ENCODE results near the gene CXorf65.

DNA sequence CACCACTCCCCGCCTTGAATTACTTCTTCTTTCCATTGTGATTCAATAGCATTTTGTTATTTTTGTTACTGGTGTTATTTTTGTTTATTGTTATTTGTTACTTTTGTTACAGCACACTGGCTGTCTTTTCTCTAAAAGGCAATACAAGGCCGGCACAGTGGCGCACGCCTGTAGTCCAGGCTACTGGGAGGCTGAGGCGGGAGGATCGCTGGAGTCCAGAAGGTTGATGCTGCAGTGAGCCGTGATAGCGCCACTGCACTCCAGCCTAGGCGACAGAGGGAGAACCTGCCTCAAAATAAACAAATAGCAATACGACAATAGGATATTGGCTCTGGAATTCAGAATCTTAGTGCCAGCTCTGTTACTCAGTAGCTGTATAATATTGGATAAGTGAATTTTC, 10.8 kb upstream of the CXorf65 start:
- no peak for TF ChIP-seq POLR2A (IDR thresholded peaks at IDR 0.05)
- TF ChIP-seq, protein P1, sequence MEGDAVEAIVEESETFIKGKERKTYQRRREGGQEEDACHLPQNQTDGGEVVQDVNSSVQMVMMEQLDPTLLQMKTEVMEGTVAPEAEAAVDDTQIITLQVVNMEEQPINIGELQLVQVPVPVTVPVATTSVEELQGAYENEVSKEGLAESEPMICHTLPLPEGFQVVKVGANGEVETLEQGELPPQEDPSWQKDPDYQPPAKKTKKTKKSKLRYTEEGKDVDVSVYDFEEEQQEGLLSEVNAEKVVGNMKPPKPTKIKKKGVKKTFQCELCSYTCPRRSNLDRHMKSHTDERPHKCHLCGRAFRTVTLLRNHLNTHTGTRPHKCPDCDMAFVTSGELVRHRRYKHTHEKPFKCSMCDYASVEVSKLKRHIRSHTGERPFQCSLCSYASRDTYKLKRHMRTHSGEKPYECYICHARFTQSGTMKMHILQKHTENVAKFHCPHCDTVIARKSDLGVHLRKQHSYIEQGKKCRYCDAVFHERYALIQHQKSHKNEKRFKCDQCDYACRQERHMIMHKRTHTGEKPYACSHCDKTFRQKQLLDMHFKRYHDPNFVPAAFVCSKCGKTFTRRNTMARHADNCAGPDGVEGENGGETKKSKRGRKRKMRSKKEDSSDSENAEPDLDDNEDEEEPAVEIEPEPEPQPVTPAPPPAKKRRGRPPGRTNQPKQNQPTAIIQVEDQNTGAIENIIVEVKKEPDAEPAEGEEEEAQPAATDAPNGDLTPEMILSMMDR (IDR thresholded peaks at IDR 0.05) = no peak
- TF ChIP-seq POLR2AphosphoS5 (IDR thresholded peaks at IDR 0.05) = no peak
